HEK293T (cell line): ENCODE measurements around the gene PKIB.

Experiments
- CTCF ChIA-PET: fragments of 350-600 bp; formaldehyde crosslinking; extraction: SDS; loops from one replicate; lab custom pipeline; 2021; ENCODE audit warnings: antibody characterized with exemption, inconsistent platforms; lab: Yijun Ruan, JAX
- POLR2A ChIA-PET: fragments of 350-600 bp; formaldehyde crosslinking; extraction: SDS; loops from one replicate; lab custom pipeline; 2020; ENCODE audit warnings: antibody characterized with exemption, inconsistent platforms; lab: Yijun Ruan, JAX
- DNase-seq: peaks from one replicate; pipeline ENCODE4 v3.0.0; 2012; ENCODE audit warnings: mixed read lengths; ENCODE audit errors: extremely low spot score
- ARNT ChIP-seq: fragments of 450-650 bp; IDR thresholded peaks from 2 replicates; pipeline ENCODE4 v1.6.1; 2017; ENCODE audit warnings: mild to moderate bottlenecking
- BHLHE40 ChIP-seq: fragments of 450-650 bp; IDR thresholded peaks from 2 replicates; pipeline ENCODE4 v1.6.1; 2016; ENCODE audit warnings: mild to moderate bottlenecking, moderate library complexity, borderline replicate concordance
- CTBP1 ChIP-seq: fragments of 450-650 bp; IDR thresholded peaks from 2 replicates; pipeline ENCODE4 v1.6.1; 2016; ENCODE audit warnings: borderline replicate concordance
- ELF4 ChIP-seq: fragments of 450-650 bp; IDR thresholded peaks from 2 replicates; pipeline ENCODE4 v1.6.1; 2017; ENCODE audit warnings: antibody characterized with exemption
- FOXA1 ChIP-seq: fragments of 450-650 bp; IDR thresholded peaks from 2 replicates; pipeline ENCODE4 v1.6.1; 2016; ENCODE audit warnings: mild to moderate bottlenecking
- FOXK2 ChIP-seq: fragments of 450-650 bp; IDR thresholded peaks from 2 replicates; pipeline ENCODE4 v1.6.1; 2016; ENCODE audit warnings: mild to moderate bottlenecking
- FOXM1 ChIP-seq: fragments of 450-650 bp; IDR thresholded peaks from 2 replicates; pipeline ENCODE4 v1.6.1; 2017; ENCODE audit warnings: mild to moderate bottlenecking, borderline replicate concordance
- HDGF ChIP-seq: fragments of 450-650 bp; IDR thresholded peaks from 2 replicates; pipeline ENCODE4 v1.6.1; 2017; ENCODE audit warnings: antibody characterized with exemption, borderline replicate concordance
- L3MBTL2 ChIP-seq: fragments of 450-650 bp; conservative IDR thresholded peaks from 2 replicates; pipeline ENCODE4 v1.6.1; 2016; ENCODE audit warnings: mild to moderate bottlenecking
- LEF1 ChIP-seq: fragments of 450-650 bp; IDR thresholded peaks from 2 replicates; pipeline ENCODE4 v1.6.1; 2017; ENCODE audit warnings: mild to moderate bottlenecking, borderline replicate concordance
- NFRKB ChIP-seq: fragments of 450-650 bp; IDR thresholded peaks from 2 replicates; pipeline ENCODE4 v1.6.1; 2016; ENCODE audit warnings: mild to moderate bottlenecking, moderate library complexity
- SP1 ChIP-seq: fragments of 450-650 bp; IDR thresholded peaks from 2 replicates; pipeline ENCODE4 v1.6.1; 2017
- SUZ12 ChIP-seq: fragments of 450-650 bp; IDR thresholded peaks from 2 replicates; pipeline ENCODE4 v1.6.1; 2016; ENCODE audit warnings: mild to moderate bottlenecking
- TARDBP ChIP-seq: fragments of 450-650 bp; IDR thresholded peaks from 2 replicates; pipeline ENCODE4 v1.6.1; 2016
- ZNF384 ChIP-seq: fragments of 450-650 bp; IDR thresholded peaks from 2 replicates; pipeline ENCODE4 v1.6.1; 2016
- TF ChIP-seq, protein P1 (sequence below): fragments of 450-650 bp; IDR thresholded peaks from 2 replicates; pipeline ENCODE4 v1.6.1; 2016

The PKIB gene

DNA sequence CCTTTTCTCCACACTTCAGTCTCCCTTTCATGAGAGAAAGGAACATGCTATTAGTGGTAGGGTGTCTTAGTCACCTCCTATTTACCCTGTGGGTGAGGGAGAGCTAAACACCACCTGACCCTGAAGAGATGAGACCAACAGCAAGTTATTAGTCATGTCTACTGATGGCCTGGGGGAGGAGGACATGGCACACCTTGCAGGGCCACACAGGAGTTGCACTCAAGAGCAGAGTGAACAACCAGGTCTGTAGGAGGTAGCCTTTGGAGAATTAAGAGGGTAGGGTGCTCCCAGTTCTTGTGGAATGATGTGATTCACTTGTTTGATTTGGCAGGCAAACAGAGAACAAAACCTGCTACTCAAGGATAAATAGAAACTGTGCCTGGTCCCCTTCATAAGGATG is 86.6 kb downstream of the PKIB start:
- POLR2A ChIA-PET, result interaction anchor here (1.4 kb wide), 1 partner anchor 87 kb away, joined by 3 read pairs; the partner anchor contains the start of gene PKIB
- CTCF ChIA-PET, result no interaction called here
- TF ChIP-seq TARDBP, result no peak
- TF ChIP-seq HDGF, result no peak
- no peak for TF ChIP-seq CTBP1
- TF ChIP-seq ZNF384, result no peak
- no peak for TF ChIP-seq NFRKB
- TF ChIP-seq FOXM1, result no peak
- no peak for TF ChIP-seq ELF4
- TF ChIP-seq ARNT, result no peak
- DNase-seq, result no peak

DNA sequence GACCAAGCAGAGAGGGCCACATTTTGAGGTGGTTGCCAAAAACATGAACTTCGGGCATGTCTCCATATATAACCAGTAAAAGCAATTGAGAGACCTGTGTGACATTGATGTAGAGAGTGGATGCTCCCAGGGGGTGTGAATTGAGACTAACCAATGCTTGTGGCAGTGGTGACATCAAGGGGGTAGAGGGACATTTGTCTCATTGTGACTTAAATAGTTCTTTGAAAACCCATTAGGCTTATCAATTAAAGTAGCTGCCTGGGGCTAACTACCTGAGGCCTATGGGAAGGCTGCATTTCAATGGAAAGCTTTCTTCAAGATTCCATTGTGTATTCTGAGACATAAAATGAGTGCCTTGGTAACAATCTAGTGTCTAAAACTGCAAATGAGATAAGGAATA is 87.3 kb downstream of the PKIB start:
- TF ChIP-seq FOXM1, result no peak
- no peak for TF ChIP-seq ELF4
- no peak for TF ChIP-seq FOXK2
- TF ChIP-seq HDGF, result no peak
- TF ChIP-seq L3MBTL2, result no peak
- TF ChIP-seq SP1, result no peak
- no peak for TF ChIP-seq CTBP1
- TF ChIP-seq SUZ12, result no peak
- TF ChIP-seq TARDBP, result no peak
- TF ChIP-seq FOXA1, result no peak
- no peak for TF ChIP-seq ZNF384
- no peak for TF ChIP-seq ARNT
- TF ChIP-seq LEF1, result no peak
- no peak for TF ChIP-seq BHLHE40
- no peak for TF ChIP-seq NFRKB
- TF ChIP-seq, protein P1, sequence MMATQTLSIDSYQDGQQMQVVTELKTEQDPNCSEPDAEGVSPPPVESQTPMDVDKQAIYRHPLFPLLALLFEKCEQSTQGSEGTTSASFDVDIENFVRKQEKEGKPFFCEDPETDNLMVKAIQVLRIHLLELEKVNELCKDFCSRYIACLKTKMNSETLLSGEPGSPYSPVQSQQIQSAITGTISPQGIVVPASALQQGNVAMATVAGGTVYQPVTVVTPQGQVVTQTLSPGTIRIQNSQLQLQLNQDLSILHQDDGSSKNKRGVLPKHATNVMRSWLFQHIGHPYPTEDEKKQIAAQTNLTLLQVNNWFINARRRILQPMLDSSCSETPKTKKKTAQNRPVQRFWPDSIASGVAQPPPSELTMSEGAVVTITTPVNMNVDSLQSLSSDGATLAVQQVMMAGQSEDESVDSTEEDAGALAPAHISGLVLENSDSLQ, result no peak
- CTCF ChIA-PET, result no interaction called here
- DNase-seq, result no peak
- POLR2A ChIA-PET, result no interaction called here

- TF ChIP-seq NFRKB (no peak), LEF1 (no peak), FOXA1 (no peak), BHLHE40 (no peak), HDGF (no peak), ZNF384 (no peak), SUZ12 (no peak), ELF4 (no peak), L3MBTL2 (no peak), SP1 (no peak), ARNT (no peak)
- TF ChIP-seq, protein P1, result no peak
- ChIA-PET CTCF (no interaction called here), POLR2A (no interaction called here)
- DNase-seq, result no peak
Measured at GRCh38 chr6:122701666-122702065, 91.5 kb downstream of the PKIB start.

- ChIA-PET POLR2A (no interaction called here), CTCF (no interaction called here)
- TF ChIP-seq FOXA1 (no peak), FOXM1 (no peak), NFRKB (no peak), ZNF384 (no peak), SUZ12 (no peak), ARNT (no peak), CTBP1 (no peak), LEF1 (no peak), L3MBTL2 (no peak), FOXK2 (no peak), HDGF (no peak), ELF4 (no peak), BHLHE40 (no peak)
- TF ChIP-seq, protein P1, result no peak
- DNase-seq, result no peak
Measured at GRCh38 chr6:122702841-122703240, 92.6 kb downstream of the PKIB start.

DNA sequence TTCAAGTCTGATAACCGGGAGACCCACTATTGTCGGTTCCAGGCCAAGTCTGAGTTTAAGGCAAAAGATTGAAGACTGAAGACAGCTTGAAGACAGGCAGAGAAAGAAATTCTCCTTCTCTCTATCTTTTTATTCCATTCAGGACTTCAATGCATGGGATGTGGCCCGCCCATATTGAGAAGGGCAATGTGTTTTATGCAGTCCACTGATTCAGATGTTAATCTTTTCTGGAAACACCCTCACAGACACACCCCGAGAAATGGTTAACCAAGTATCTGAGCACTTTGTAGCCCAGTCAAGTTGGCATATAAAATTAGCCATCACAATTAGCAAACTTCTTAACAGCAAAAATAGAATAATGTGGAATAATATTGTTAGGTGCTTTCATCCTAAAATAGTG is 93.9 kb downstream of the PKIB start:
- TF ChIP-seq, protein P1, result no peak
- TF ChIP-seq ZNF384 (no peak), FOXM1 (no peak), TARDBP (no peak), FOXA1 (no peak), SUZ12 (no peak), L3MBTL2 (no peak), NFRKB (no peak), FOXK2 (no peak), BHLHE40 (no peak), CTBP1 (no peak), ELF4 (no peak), ARNT (no peak), SP1 (no peak), LEF1 (no peak), HDGF (no peak)
- DNase-seq, result no peak
- POLR2A ChIA-PET, result no interaction called here

More for the DNA sequence above, 93.9 kb downstream of the PKIB start:
- CTCF ChIA-PET, result no interaction called here
